Measurements from ENCODE around the gene ARV1. TPM values are rescaled to one million over a fixed set of nuclear protein-coding genes. Genes with fewer than 3 reads are reported as not detected.
"Not testable (repeated sequence)": the region's sequence is repeated elsewhere in the genome, so short reads cannot be mapped to it uniquely, and the experiment has no call there.

Gene ARV1
- total RNA-seq, 1 donor from 2014 or later: 10.8 TPM

GRCh38 chr1:231041719-231042261 lies 62.9 kb downstream of the ARV1 start:
- no peak for DNase-seq (ENCODE audit: low spot score)

- no peak for DNase-seq (ENCODE audit: low spot score)
Observed at GRCh38 chr1:231044588-231044987, 65.7 kb downstream of the ARV1 start.

DNA sequence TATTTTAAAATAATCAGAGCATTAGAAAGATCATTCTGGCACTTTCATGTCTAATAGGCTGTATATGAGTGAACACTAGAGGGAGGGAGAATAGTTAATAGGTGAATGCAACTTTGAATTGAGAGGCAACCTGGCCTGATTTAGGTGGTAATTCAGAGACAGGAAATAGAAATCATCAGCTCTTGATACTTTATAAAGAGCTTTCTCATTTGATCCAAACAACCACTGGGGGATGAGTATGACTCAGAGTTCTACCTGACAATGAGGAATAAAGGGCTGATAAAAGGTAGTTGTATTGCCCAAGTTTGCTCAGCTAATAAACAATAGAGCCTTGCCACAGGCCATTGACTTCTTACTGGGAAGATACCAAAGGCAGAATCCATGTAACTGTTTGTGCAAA lies 66.4 kb downstream of the ARV1 start:
- no peak for DNase-seq (ENCODE audit: low spot score)

DNA sequence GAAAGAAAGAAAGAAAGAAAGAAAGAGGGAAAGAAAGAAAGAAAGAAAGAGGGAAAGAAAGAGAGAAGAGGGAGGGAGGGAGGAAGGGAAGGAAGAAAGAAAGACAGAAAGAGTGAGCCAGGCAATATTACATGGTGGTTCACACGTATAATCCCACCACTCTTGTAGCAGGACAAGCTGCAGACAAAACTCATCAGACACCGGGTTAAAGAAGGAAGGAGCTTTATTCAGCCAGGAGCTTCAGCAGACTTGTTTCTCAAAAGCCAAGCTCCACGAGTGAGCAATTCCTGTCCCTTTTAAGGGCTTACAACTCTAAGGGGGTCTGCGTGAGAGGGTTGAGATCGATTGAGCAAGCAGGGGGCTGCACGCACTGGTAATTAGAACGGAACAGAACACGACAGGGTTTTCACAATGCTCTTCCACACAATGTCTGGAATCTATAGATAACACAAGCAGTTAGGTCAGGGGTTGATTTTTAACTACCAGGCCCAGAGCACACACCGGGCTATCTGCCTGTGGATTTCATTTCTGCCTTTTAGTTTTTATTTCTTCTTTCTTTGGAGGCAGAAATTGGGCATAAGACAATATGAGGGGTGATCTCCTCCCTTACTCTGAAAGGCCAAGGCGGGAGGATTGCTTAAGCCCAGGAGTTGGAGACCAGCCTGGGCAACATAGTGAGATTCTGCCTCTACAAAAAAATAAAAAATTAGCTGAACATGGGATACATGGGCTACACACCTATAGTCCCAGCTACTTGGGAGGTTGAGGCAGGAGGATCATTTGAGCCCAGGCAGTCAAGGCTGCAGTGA lies 67.2 kb downstream of the ARV1 start:
- DNase-seq (ENCODE audit: low spot score): not testable (repeated sequence)

DNA sequence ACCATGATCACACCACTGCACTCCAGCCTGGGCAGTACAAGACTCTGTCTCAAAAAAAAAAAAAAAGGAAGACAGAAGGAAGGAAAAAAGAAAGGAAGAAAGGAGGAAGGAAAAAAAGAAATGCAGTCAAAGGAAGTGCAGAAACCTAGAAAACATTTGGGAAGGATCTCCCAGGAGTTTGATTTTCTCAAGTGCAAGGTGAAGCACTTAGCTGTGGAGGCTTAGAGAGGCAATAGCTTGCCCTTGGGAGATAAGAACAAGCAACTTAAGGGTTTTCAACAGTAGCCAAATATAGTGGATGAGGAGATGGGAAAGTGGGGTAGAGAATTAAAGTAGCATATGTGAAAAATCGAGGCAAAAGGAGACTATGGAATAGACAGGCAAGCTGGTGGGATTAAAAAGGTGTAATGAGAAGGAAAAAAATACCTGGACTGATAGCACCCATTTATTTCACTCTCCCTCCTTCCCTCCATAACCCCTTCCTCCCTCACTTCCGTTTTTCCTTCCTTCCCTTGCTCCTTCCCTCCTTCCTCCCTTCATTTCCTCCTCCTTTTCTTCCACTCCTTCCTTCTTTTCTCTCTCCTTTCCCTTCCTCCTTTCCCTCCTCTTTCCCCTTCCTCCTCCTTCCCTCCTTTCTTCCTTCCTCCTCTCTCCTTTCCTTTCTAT lies 68.0 kb downstream of the ARV1 start:
- DNase-seq (ENCODE audit: low spot score): no peak

DNA sequence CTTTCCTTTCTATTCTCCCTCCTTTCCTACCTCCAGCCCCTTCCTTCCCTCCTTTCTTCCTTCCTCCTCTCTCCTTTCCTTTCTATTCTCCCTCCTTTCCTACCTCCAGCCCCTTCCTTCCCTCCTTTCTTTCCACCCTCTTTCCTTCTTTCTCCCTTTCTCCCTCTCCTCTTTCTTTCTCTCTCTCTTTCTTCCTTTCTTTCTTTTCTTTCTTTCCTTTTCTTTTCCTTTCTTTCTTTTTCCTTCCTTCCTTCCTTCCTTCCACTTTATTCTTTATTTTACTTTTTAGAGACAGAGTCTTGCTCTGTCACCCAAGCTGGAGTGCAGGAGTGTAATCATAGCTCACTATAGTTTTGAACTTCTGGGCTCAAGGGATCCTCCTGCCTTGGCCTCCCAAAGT lies 68.6 kb downstream of the ARV1 start:
- not testable (repeated sequence) for DNase-seq (ENCODE audit: low spot score)

GRCh38 chr1:231048419-231048818 lies 69.5 kb downstream of the ARV1 start:
- not testable (repeated sequence) for DNase-seq (ENCODE audit: low spot score)

GRCh38 chr1:231049121-231049979 lies 70.5 kb downstream of the ARV1 start:
- no peak for DNase-seq (ENCODE audit: low spot score)

Other genes starting within 250 kb of the ARV1 start
- gene CAPN9, start 231.7 kb upstream of the ARV1 start, total RNA-seq (ENCODE audit: insufficient read depth, low replicate concordance): not detected
- 85.2 TPM for gene C1orf198, start 110.6 kb upstream of the ARV1 start, total RNA-seq (ENCODE audit: insufficient read depth, low replicate concordance)
- gene TTC13, start 233 bp upstream of the ARV1 start, total RNA-seq (ENCODE audit: insufficient read depth, low replicate concordance): 4.8 TPM
- gene FAM89A, start 61.2 kb downstream of the ARV1 start, total RNA-seq (ENCODE audit: insufficient read depth, low replicate concordance): 23.4 TPM
- gene TRIM67, start 183.0 kb downstream of the ARV1 start, total RNA-seq (ENCODE audit: insufficient read depth, low replicate concordance): 1.2 TPM

Measured in umbilical cord (tissue), 2 donors.